ENCODE measurements around the gene TNFRSF8. TPM values are rescaled to one million over a fixed set of nuclear protein-coding genes. Genes with fewer than 3 reads are reported as not detected.

Gene TNFRSF8
- total and polyA plus RNA-seq, 2 of the 4 experiments (the other 2 are of a cell fraction): under 0.01 to 0.31 TPM

GRCh38 chr1:12028248-12028647, 34.9 kb upstream of the TNFRSF8 start:
- no peak overlapping the region for H2BK20ac ChIP-seq (ENCODE audit: low read depth, low read length)
- H3K27ac ChIP-seq (ENCODE audit: insufficient read depth, low read length): no peak overlapping the region
- H2BK15ac ChIP-seq (ENCODE audit: low read depth, low read length): no peak overlapping the region
- intact Hi-C loops (cut with micrococcal nuclease) (no loop called here), in situ Hi-C loops (cut with MboI; ENCODE audit: low sequenced_read_pairs) (no loop called here), dilution Hi-C loops (cut with HindIII; ENCODE audit: low sequenced_read_pairs, unreplicated experiment) (no loop called here)
- no peak for DNase-seq
- no TSS peak for BruUV-seq (replicated peaks)
- H3K27me3 ChIP-seq (ENCODE audit: control insufficient read depth, insufficient read depth, low read length): no peaks in the 10 kb centered on the region
- H3K9me1 ChIP-seq (ENCODE audit: insufficient read depth, low read length): 0 out of 2 replicates have a peak, but pooled peaks cover 2% of the 10 kb centered on the region
- H3K9ac ChIP-seq (ENCODE audit: low read depth, low read length): no peak overlapping the region
- H3K4me3 ChIP-seq (ENCODE audit: insufficient read depth, low read depth, low read length): no peak overlapping the region
- H2AK5ac ChIP-seq (ENCODE audit: low read depth, low read length): no peak overlapping the region
- TF ChIP-seq RAD21 (IDR thresholded peaks at IDR 0.05; ENCODE audit: low read length) (no peak), MAZ (IDR thresholded peaks at IDR 0.05; ENCODE audit: borderline replicate concordance, low read depth, low read length) (no peak), SMC3 (IDR thresholded peaks at IDR 0.05; ENCODE audit: low read depth, low read length) (no peak), RCOR1 (IDR thresholded peaks at IDR 0.05; ENCODE audit: insufficient replicate concordance, low read length) (no peak), CHD1 (IDR thresholded peaks at IDR 0.05; ENCODE audit: low read depth, low read length) (no peak), USF2 (IDR thresholded peaks at IDR 0.05; ENCODE audit: low read depth, low read length) (no peak), MAFK (IDR thresholded peaks at IDR 0.05; ENCODE audit: low read depth, low read length) (no peak), POLR2A (IDR thresholded peaks at IDR 0.05; ENCODE audit: low read depth, low read length) (no peak), FOS (IDR thresholded peaks at IDR 0.05; ENCODE audit: low read depth, low read length) (no peak), RFX5 (IDR thresholded peaks at IDR 0.05; ENCODE audit: low read depth, low read length) (no peak), CTCF (conservative IDR thresholded peaks at IDR 0.05; ENCODE audit: low read depth, low read length) (no peak), NFE2L2 (IDR thresholded peaks at IDR 0.05; ENCODE audit: low read depth, low read length) (no peak), BHLHE40 (IDR thresholded peaks at IDR 0.05; ENCODE audit: low read depth, low read length) (no peak), CEBPB (IDR thresholded peaks at IDR 0.05; ENCODE audit: low read depth, low read length) (no peak), ELK1 (IDR thresholded peaks at IDR 0.05; ENCODE audit: borderline replicate concordance, low read depth, low read length) (no peak)
- H3K79me1 ChIP-seq (ENCODE audit: low read depth in 1 of 2, low read length in 2 of 2): no peaks in the 10 kb centered on the region; a peak in 1 of 4 replicates
- 78% methylated on average over 3 of the region's 8 CpGs; no CpG with 5 or more reads in 1 of the 2 experiments for WGBS, 2 experiments (ENCODE audit: extremely low coverage in 2 of 2, insufficient read length in 1 of 2)
- H3K9me3 ChIP-seq (ENCODE audit: control insufficient read depth, insufficient read depth, low read length): no peaks in the 10 kb centered on the region
- no peak overlapping the region for H2AFZ ChIP-seq (replicated peaks; ENCODE audit: low read length, poor library complexity)
- H3K4me1 ChIP-seq (ENCODE audit: control insufficient read depth, insufficient read depth, low read length): no peaks in the 10 kb centered on the region
- CTCF ChIA-PET: no interaction called here
- H2AK9ac ChIP-seq (replicated peaks; ENCODE audit: low read depth, low read length, poor library complexity): no peak overlapping the region
- no peak overlapping the region for H3K23ac ChIP-seq (ENCODE audit: low read depth, low read length)
- H4K20me1 ChIP-seq (ENCODE audit: insufficient read depth, low read length): no peaks in the 10 kb centered on the region
- no peak overlapping the region for H3K18ac ChIP-seq (ENCODE audit: low read depth, low read length)
- no peak overlapping the region for H3K4me2 ChIP-seq (ENCODE audit: low read depth, low read length)
- H4K8ac ChIP-seq (ENCODE audit: low read depth in 2 of 2, low read length in 2 of 2): no peak overlapping the region
- H3K56ac ChIP-seq (ENCODE audit: extremely low read depth, insufficient read depth, low read length): no peak overlapping the region
- H4K91ac ChIP-seq (ENCODE audit: insufficient read depth, low read depth, low read length): no peak overlapping the region
- H2BK120ac ChIP-seq (ENCODE audit: low read depth, low read length): no peak overlapping the region
- no peak overlapping the region for H4K5ac ChIP-seq (ENCODE audit: low read depth, low read length)
- POLR2A ChIA-PET (ENCODE audit: unreplicated experiment): no interaction called here
- H3K4ac ChIP-seq (ENCODE audit: low read depth, low read length): no peak overlapping the region
- no peak for ATAC-seq (ENCODE audit: low read depth)
- H2BK5ac ChIP-seq (ENCODE audit: low read depth, low read length, poor library complexity, severe bottlenecking): no peak overlapping the region
- H3K14ac ChIP-seq (replicated peaks; ENCODE audit: low read depth, low read length): no peak overlapping the region
- peaks cover 45% of the 10 kb centered on the region for H3K36me3 ChIP-seq (ENCODE audit: control insufficient read depth, insufficient read depth, low read length)

All from IMR-90 (cell line).